Kidney (tissue), 14 donors: Measurements from ENCODE around the gene HES4. TPM values are rescaled to one million over a fixed set of nuclear protein-coding genes. Genes with fewer than 3 reads are reported as not detected.

Experiments
- DNase-seq, 5 donors: peaks; one replicate each; pipeline ENCODE4 v3.0.0-alpha.2; 2013 to 2020
- FAIRE-seq: peaks from 2 replicates; lab custom pipeline; 2012; peaks lifted over from hg19 to GRCh38; lab: Jason Lieb, UNC
- H3K27ac ChIP-seq, 2 donors: one replicate each; pipeline ENCODE4 v1.7.0; 2013; ENCODE audit warnings: low read depth in 2 of 2, low read length in 2 of 2, inconsistent platforms in 1 of 2
- H3K27me3 ChIP-seq: one replicate; pipeline ENCODE4 v1.7.1; 2013; ENCODE audit warnings: low read length, inconsistent platforms; ENCODE audit not compliant: control insufficient read depth, insufficient read depth
- H3K36me3 ChIP-seq, 3 donors: one replicate each; pipeline versions ENCODE4 v1.7.0 to v1.7.1; 2013; ENCODE audit warnings: low read length in 3 of 3, control low read depth in 1 of 3, inconsistent platforms in 1 of 3; ENCODE audit not compliant: insufficient read depth in 3 of 3, control insufficient read depth in 2 of 3
- H3K4me1 ChIP-seq, 3 donors: one replicate each; pipeline versions ENCODE4 v1.7.0 to v1.7.1; 2013; ENCODE audit warnings: low read length in 3 of 3, inconsistent platforms in 1 of 3, low read depth in 1 of 3; ENCODE audit not compliant: control insufficient read depth in 2 of 3, insufficient read depth in 2 of 3
- H3K4me3 ChIP-seq, 3 donors: one replicate each; pipeline versions ENCODE4 v1.7.0 to v1.8.1; 2013; ENCODE audit warnings: low read length in 3 of 3, control low read depth in 1 of 3, inconsistent platforms in 1 of 3
- H3K9ac ChIP-seq, 3 donors: one replicate each; pipeline versions ENCODE4 v1.7.0 to v1.7.1; 2013; ENCODE audit warnings: low read length in 3 of 3, control low read depth in 1 of 3, inconsistent platforms in 1 of 3
- H3K9me3 ChIP-seq, 3 donors: one replicate each; pipeline versions ENCODE4 v1.7.0 to v1.7.1; 2013; ENCODE audit warnings: low read length in 3 of 3, control low read depth in 1 of 3, inconsistent platforms in 1 of 3; ENCODE audit not compliant: control insufficient read depth in 2 of 3, insufficient read depth in 1 of 3
- intact Hi-C: fragments of 100-400 bp; cut with DNase I; formaldehyde crosslinking; loops from one replicate; pipeline ENCODE4 v1.11.1; 2022
- polyA plus RNA-seq: library from polyadenylated mRNA; stranded (reverse); fragments of 350-450 nt; fragmentation: Illumina TruSeq; extraction: RNeasy Lipid Tissue Mini Kit (QIAGEN cat#74804); gene quantifications from one replicate; pipeline ENCODE4 v1.2.3, GENCODE V29; 2014; ENCODE audit warnings: low read depth, low replicate concordance; ENCODE audit not compliant: insufficient read depth
- total RNA-seq: library from RNA; stranded (reverse); fragmentation: NEBNext Ultra II Directional; extraction: Animal tissue kit (Norgen Biotek cat#: 25700); gene quantifications from one replicate; pipeline ENCODE4 v1.2.1, GENCODE V29; 2021
- TF ChIP-seq, protein P1 (sequence below): IDR thresholded peaks from 3 replicates; pipeline ENCODE4 v1.5.1; 2012; ENCODE audit warnings: mild to moderate bottlenecking, moderate library complexity, borderline replicate concordance; ENCODE audit not compliant: insufficient read depth; ENCODE audit errors: extremely low read depth
- donor health status: control.
- donor health status: control.
- donor health status: control.
- donor health status: control.
- donor health status: control.
- donor health status: DM: yes; HTN: yes; CAD: no.
- donor health status: Normal renal cell carcinoma (clear cell type).

Gene HES4
- total and polyA plus RNA-seq, 2 donors from 2014 or later = 15.8 to 32.0 TPM

DNA sequence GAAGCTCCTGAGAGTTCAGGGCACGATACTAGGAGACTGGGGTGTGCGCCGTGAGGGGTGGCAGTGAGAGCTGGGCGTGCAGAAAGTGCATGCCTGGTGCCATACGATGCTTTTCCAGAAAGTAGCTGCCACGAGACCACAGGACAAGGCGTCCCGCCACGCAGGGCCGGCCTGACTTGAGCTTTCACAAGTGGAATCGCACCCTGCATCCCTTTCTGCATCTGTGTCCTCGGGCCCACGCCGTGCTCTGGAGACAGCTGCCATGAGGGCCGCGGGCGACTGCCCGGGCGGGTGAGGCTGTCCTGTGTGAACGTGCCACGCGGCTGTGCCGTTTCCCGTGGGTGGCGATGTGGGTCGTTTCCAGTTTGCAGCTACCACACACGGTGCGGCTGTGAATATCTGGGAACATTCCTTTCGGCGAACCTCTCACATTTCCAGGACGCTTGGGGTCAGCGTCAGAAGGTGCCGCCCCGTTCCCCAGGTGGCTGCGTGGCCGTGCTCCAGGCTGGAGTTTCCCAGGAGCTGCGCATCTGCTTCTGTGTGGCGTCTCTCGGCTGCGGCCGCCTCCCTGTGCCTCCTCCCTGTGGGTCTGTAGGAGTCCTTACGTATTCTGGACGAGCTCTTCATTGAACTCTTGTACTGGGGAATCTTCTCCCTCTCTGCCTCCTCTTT is 17.0 kb downstream of the HES4 start:
- FAIRE-seq (no peak), DNase-seq (peak in 1 of 5 donors; percentile 71)
- H3K4me3 ChIP-seq = no peak overlapping the region
- H3K9ac ChIP-seq = no peak overlapping the region
- H3K36me3 ChIP-seq = no peaks in the 10 kb centered on the region
- TF ChIP-seq, protein P1, sequence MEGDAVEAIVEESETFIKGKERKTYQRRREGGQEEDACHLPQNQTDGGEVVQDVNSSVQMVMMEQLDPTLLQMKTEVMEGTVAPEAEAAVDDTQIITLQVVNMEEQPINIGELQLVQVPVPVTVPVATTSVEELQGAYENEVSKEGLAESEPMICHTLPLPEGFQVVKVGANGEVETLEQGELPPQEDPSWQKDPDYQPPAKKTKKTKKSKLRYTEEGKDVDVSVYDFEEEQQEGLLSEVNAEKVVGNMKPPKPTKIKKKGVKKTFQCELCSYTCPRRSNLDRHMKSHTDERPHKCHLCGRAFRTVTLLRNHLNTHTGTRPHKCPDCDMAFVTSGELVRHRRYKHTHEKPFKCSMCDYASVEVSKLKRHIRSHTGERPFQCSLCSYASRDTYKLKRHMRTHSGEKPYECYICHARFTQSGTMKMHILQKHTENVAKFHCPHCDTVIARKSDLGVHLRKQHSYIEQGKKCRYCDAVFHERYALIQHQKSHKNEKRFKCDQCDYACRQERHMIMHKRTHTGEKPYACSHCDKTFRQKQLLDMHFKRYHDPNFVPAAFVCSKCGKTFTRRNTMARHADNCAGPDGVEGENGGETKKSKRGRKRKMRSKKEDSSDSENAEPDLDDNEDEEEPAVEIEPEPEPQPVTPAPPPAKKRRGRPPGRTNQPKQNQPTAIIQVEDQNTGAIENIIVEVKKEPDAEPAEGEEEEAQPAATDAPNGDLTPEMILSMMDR = no peak
- H3K27ac ChIP-seq = no peak overlapping the region
- intact Hi-C loops = no loop called here
- H3K9me3 ChIP-seq = no peaks in the 10 kb centered on the region
- no peaks in the 10 kb centered on the region for H3K4me1 ChIP-seq
- H3K27me3 ChIP-seq = no peaks in the 10 kb centered on the region

DNA sequence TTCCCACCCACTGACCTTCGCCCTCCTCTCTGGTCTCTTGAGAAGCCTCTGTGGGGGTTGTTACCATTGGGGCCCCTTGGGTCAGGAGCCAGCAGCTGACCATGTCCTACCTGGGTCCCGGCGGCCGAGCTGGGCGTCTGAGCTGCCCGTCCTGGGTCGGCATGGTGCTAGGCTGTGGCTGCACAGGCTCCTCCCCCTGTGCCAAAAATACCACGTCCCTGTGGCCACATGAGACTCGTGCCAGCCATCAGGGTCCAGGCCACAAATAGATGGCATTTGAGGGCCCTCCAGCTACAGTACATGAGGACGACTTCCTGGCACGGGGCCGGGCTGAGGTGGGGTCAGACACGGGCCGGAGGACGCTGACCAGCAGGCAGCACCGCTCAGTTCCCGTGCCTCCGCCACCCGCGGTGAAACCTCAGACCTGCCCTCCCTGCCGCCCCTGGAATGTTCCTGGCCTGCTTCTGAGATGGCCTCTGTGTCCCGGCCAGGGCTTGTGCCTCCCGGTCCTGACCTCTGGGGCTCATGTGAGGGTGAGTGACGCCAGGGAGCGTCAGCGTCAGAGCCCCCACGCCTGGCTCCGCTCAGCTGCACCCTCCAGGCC is 17.8 kb downstream of the HES4 start, which contains the start of gene PERM1:
Gene PERM1 (minus strand): TSS at position 139 of the 604 bp plus-strand sequence. CDS start 1,064 bp downstream, outside the sequence.
- Histone ChIP-seq H3K4me1 (no peaks in the 10 kb centered on the region), H3K36me3 (no peaks in the 10 kb centered on the region), H3K4me3 (no peak within 1 kb of the TSS), H3K27me3 (no peaks in the 10 kb centered on the region), H3K9ac (peak within 1 kb of the TSS in 1 of 3 donors; percentile 26), H3K27ac (peak within 1 kb of the TSS; percentile 54 to 57), H3K9me3 (no peaks in the 10 kb centered on the region)
- DNase-seq (peak in 2 of 5 donors; percentile 41 to 78), FAIRE-seq (no peak)
- intact Hi-C loops = no loop called here
- TF ChIP-seq, protein P1 = no peak

DNA sequence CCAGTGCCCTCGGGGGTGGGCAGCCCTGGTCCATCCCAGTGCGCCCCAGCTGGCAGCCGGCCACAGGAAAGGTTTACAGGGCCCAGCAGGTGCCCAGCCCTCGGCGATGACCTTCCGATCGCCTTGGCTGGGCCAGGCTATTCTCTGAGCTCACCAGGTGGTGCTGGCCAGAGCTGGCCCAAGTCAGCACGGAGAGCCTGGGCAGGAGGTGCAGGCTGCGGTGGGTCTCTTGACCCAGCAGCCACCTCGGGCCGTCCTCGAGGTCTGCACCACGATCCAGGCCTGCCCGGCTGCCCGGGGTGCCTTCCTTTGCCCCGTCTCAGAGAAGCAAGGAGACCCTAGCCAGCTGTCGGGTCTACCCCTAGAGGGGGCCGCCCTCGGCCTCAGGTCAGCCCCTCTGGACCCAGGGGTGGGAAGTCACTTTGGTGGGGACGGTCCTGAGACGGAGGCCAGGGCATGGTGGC is 18.4 kb downstream of the HES4 start:
- intact Hi-C loops = no loop called here
- Histone ChIP-seq H3K9me3 (no peaks in the 10 kb centered on the region), H3K4me3 (no peak overlapping the region), H3K9ac (peak overlapping the region in 1 of 3 donors; percentile 26), H3K27ac (peak overlapping the region; percentile 54 to 57), H3K27me3 (no peaks in the 10 kb centered on the region), H3K36me3 (no peaks in the 10 kb centered on the region), H3K4me1 (no peaks in the 10 kb centered on the region)
- DNase-seq (peak in 1 of 5 donors; percentile 35), FAIRE-seq (no peak)
- TF ChIP-seq, protein P1 = no peak
